Vagina (tissue), 2 donors: ENCODE results near the gene GPR55. TPM values are rescaled to one million over a fixed set of nuclear protein-coding genes. Genes with fewer than 3 reads are reported as not detected.

Experiments
- DNase-seq, 2 donors: peaks; one replicate each; pipeline ENCODE4 v3.0.0-alpha.2; 2017; ENCODE audit errors: extremely low spot score in 2 of 2
- H3K27ac ChIP-seq: fragments of 200-600 bp; sonication (generic); one replicate; pipeline ENCODE4 v1.5.1; 2019
- H3K27me3 ChIP-seq: fragments of 200-600 bp; sonication (generic); one replicate; pipeline ENCODE4 v1.5.1; 2019
- H3K36me3 ChIP-seq, 2 donors: fragments of 200-600 bp; sonication (generic); one replicate each; pipeline ENCODE4 v1.5.1; 2017 to 2019
- H3K4me1 ChIP-seq: fragments of 200-600 bp; sonication (generic); one replicate; pipeline ENCODE4 v1.5.1; 2019
- H3K4me3 ChIP-seq, 2 donors: fragments of 200-600 bp; sonication (generic); 1 replicate in 1 of 2; 2 replicates in 1 of 2; pipeline ENCODE4 v1.5.1; 2016 to 2019
- H3K9me3 ChIP-seq: fragments of 200-600 bp; sonication (generic); one replicate; pipeline ENCODE4 v1.5.1; 2019
- POLR2A ChIP-seq, 2 donors: fragments of 450-650 bp; IDR thresholded peaks; one replicate each; pipeline ENCODE4 v1.6.1; 2017; ENCODE audit warnings: antibody characterized with exemption in 2 of 2, mild to moderate bottlenecking in 2 of 2, moderate library complexity in 2 of 2
- POLR2AphosphoS5 ChIP-seq, 2 donors: sonication (generic); formaldehyde crosslinking; IDR thresholded peaks; one replicate each; pipeline ENCODE4 v1.9.0; 2017; ENCODE audit warnings: antibody characterized with exemption in 2 of 2, mild to moderate bottlenecking in 2 of 2, low read depth in 1 of 2; ENCODE audit not compliant: insufficient read depth in 1 of 2
- intact Hi-C: fragments of 100-400 bp; cut with DNase I; formaldehyde crosslinking; loops from one replicate; pipeline ENCODE4 v1.15.1; 2023
- total RNA-seq: library from RNA; depleted of rRNA; stranded (reverse); fragments of >200 nt; gene quantifications from one replicate; pipeline ENCODE4 v1.2.3, GENCODE V29; 2016
- TF ChIP-seq, protein P1 (sequence below), 3 experiments: fragments of 450-650 bp in 2 of 3; fragments of 200-600 bp in 1 of 3; sonication (generic) in 1 of 3; IDR thresholded peaks; one replicate each; pipeline ENCODE4 v1.5.1; 2017 to 2019; ENCODE audit warnings: antibody characterized with exemption in 3 of 3, mild to moderate bottlenecking in 2 of 3, moderate library complexity in 2 of 3

Gene GPR55
- total RNA-seq, 1 donor from 2014 or later = 2.7 TPM

DNA sequence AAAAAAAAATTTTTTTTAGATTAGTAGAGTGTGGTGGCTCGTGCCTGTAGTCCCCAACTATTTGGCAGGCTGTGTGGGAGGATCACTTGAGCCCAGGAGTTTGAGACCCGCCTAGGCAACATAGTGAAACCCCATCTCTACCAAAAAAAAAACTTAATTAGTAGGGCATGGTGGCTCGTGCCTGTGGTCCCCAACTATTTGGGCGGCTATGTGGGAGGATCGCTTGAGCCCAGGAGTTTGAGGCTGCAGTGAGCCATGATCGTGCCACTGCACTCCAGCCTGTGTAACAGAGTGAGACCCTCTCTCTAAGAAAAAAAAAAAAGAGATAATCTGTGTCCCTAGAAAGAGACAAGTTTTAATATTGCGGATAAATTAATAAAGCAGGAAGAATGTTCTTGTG lies 8.8 kb downstream of the GPR55 start:
- no peak for TF ChIP-seq POLR2A (IDR thresholded peaks at IDR 0.05)
- no peak for TF ChIP-seq POLR2AphosphoS5 (IDR thresholded peaks at IDR 0.05; ENCODE audit: insufficient read depth in 1 of 2, low read depth in 1 of 2)
- TF ChIP-seq, protein P1, sequence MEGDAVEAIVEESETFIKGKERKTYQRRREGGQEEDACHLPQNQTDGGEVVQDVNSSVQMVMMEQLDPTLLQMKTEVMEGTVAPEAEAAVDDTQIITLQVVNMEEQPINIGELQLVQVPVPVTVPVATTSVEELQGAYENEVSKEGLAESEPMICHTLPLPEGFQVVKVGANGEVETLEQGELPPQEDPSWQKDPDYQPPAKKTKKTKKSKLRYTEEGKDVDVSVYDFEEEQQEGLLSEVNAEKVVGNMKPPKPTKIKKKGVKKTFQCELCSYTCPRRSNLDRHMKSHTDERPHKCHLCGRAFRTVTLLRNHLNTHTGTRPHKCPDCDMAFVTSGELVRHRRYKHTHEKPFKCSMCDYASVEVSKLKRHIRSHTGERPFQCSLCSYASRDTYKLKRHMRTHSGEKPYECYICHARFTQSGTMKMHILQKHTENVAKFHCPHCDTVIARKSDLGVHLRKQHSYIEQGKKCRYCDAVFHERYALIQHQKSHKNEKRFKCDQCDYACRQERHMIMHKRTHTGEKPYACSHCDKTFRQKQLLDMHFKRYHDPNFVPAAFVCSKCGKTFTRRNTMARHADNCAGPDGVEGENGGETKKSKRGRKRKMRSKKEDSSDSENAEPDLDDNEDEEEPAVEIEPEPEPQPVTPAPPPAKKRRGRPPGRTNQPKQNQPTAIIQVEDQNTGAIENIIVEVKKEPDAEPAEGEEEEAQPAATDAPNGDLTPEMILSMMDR (IDR thresholded peaks at IDR 0.05) = no peak
- H3K27ac ChIP-seq = no peak overlapping the region
- intact Hi-C loops = no loop called here
- H3K4me1 ChIP-seq = no peaks in the 10 kb centered on the region
- H3K4me3 ChIP-seq = no peak overlapping the region
- H3K36me3 ChIP-seq = no peaks in the 10 kb centered on the region
- no peak for DNase-seq
- H3K27me3 ChIP-seq = no peaks in the 10 kb centered on the region
- H3K9me3 ChIP-seq = no peaks in the 10 kb centered on the region

DNA sequence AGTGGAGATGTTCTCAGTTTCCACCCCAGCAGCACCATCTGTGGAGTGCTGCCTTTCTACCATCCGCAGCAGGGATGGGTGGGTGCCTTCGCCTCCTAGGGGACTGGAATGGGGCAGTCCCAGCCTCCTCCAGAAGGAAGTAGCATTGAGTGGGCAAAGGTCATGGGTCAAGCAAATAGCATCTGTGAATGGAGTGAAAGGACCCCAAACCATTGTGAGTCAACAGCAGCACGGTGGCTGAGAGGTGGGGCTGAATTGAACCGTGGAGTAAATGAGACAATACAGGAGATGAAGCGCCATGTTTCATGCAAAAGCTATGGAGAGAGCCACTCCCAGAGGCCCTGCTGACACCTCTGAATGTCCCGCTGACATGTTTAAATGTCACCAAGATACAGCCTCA lies 9.7 kb downstream of the GPR55 start:
- Histone ChIP-seq H3K4me1 (no peaks in the 10 kb centered on the region), H3K27ac (no peak overlapping the region), H3K9me3 (no peaks in the 10 kb centered on the region), H3K4me3 (no peak overlapping the region), H3K36me3 (no peaks in the 10 kb centered on the region), H3K27me3 (no peaks in the 10 kb centered on the region)
- intact Hi-C loops = no loop called here
- DNase-seq = no peak
- TF ChIP-seq, protein P1 (IDR thresholded peaks at IDR 0.05) = no peak

DNA sequence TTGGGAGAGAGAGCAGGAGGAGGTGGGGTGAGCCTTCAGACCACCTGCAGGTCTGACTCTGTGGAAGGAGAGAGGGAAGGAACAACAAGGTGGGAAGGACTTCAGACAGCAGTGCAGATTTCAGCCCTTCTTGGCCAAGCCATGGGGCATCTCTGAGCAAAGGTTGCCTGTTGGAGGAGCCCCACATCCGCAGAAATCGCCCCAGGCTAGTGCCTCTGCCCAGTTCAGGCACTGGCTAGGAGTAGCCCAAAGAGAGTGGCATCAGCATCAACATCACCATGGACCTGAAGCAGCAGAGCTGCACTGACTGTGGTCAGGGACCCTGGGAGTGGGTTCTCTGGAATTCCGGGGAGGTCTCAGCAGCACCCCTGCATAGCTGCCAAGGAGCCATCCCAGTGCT lies 10.2 kb downstream of the GPR55 start:
- DNase-seq = no peak
- H3K4me3 ChIP-seq = no peak overlapping the region
- H3K36me3 ChIP-seq = no peaks in the 10 kb centered on the region
- TF ChIP-seq POLR2AphosphoS5 (IDR thresholded peaks at IDR 0.05; ENCODE audit: insufficient read depth in 1 of 2, low read depth in 1 of 2) = no peak
- no peak for TF ChIP-seq POLR2A (IDR thresholded peaks at IDR 0.05)
- TF ChIP-seq, protein P1 (IDR thresholded peaks at IDR 0.05) = no peak
- H3K9me3 ChIP-seq = no peaks in the 10 kb centered on the region
- H3K27me3 ChIP-seq = no peaks in the 10 kb centered on the region
- no peaks in the 10 kb centered on the region for H3K4me1 ChIP-seq
- H3K27ac ChIP-seq = no peak overlapping the region
- intact Hi-C loops = no loop called here

GRCh38 chr2:230913406-230914143 lies 11.5 kb downstream of the GPR55 start:
- Histone ChIP-seq H3K27me3 (no peaks in the 10 kb centered on the region), H3K36me3 (no peaks in the 10 kb centered on the region), H3K27ac (no peak overlapping the region), H3K4me1 (peaks cover 3% of the 10 kb centered on the region), H3K4me3 (no peak overlapping the region), H3K9me3 (no peaks in the 10 kb centered on the region)
- no peak for TF ChIP-seq POLR2A (IDR thresholded peaks at IDR 0.05)
- TF ChIP-seq POLR2AphosphoS5 (IDR thresholded peaks at IDR 0.05; ENCODE audit: insufficient read depth in 1 of 2, low read depth in 1 of 2) = no peak
- TF ChIP-seq, protein P1 (IDR thresholded peaks at IDR 0.05) = no peak
- intact Hi-C loops = no loop called here
- no peak for DNase-seq

DNA sequence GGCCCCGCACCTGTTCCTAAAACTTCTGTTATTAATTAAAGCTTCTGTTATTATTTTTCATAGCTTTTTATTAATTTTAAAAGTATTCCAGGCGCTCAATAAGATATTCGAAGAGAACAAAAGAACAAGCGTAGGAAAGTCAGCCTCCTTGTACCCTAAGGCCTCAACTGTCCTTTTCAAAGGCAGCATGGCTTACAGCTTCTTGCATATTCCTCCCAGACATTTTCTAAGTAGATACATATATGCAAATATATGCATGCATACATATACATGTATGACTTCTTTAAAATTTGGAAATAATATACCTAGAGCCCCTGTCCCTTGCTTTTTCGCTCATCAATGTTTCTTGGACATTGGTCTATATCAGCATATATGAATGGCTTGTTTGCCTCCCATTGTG lies 12.3 kb downstream of the GPR55 start:
- Histone ChIP-seq H3K36me3 (no peaks in the 10 kb centered on the region), H3K27me3 (no peaks in the 10 kb centered on the region), H3K4me3 (no peak overlapping the region), H3K27ac (no peak overlapping the region), H3K4me1 (peaks cover 8% of the 10 kb centered on the region), H3K9me3 (no peaks in the 10 kb centered on the region)
- no peak for DNase-seq
- intact Hi-C loops = no loop called here
- no peak for TF ChIP-seq POLR2AphosphoS5 (IDR thresholded peaks at IDR 0.05; ENCODE audit: insufficient read depth in 1 of 2, low read depth in 1 of 2)
- TF ChIP-seq, protein P1 (IDR thresholded peaks at IDR 0.05) = no peak
- TF ChIP-seq POLR2A (IDR thresholded peaks at IDR 0.05) = no peak
